ENCODE data around the gene MYBPH.

MYBPH gene

DNA sequence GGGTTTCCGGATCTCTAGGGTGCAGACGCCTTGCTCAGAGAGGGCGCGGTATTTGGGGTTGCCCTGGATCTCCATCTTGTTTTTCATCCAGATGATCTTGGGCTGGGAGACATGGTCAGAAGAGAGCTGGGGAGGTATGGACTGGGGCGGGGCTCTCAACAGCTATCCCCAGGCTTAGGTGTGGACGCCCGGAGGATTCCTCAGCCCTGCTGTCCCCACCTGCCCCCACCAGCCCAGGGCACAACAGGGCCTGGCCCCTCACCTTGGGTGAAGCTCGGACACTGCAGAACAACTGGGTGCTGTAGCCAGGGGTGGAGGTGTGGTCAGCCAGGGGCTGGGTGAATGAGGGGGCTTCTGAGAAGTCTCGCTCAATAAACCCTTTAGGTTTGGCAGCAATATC lies 6.6 kb downstream of the MYBPH start:
- Histone ChIP-seq H2BK12ac (ENCODE audit: low read length) (no peak overlapping the region), H3K4me3 (ENCODE audit: low read length in 2 of 2) (no peak overlapping the region), H3K27me3 (ENCODE audit: control insufficient read depth in 3 of 3, insufficient read depth in 3 of 3, low read depth in 1 of 3, low read length in 3 of 3) (no peaks in the 10 kb centered on the region), H2BK15ac (ENCODE audit: low read length) (peak overlapping the region; percentile 68), H2BK120ac (ENCODE audit: low read depth, low read length) (no peak overlapping the region), H3K36me3 (replicated peaks in 1 of 2; ENCODE audit: control insufficient read depth in 2 of 2, insufficient read depth in 2 of 2, low read length in 2 of 2) (no peaks in the 10 kb centered on the region), H2BK5ac (ENCODE audit: low read length) (no peak overlapping the region), H4K8ac (ENCODE audit: low read depth, low read length) (no peak overlapping the region), H3K14ac (ENCODE audit: low read length) (no peak overlapping the region), H2AFZ (ENCODE audit: low read length) (no peak overlapping the region), H2AK5ac (ENCODE audit: low read depth, low read length) (peak overlapping the region; percentile 43), H3K23ac (ENCODE audit: low read depth, low read length, poor library complexity) (no peak overlapping the region), H3K18ac (ENCODE audit: low read length) (peak overlapping the region; percentile 46), H3K27ac (replicated peaks; ENCODE audit: low read length) (no peak overlapping the region), H4K91ac (ENCODE audit: low read depth, low read length, poor library complexity) (no peak overlapping the region), H3K9ac (ENCODE audit: low read depth, low read length, poor library complexity) (no peak overlapping the region), H3K79me1 (ENCODE audit: low read depth, low read length) (no peaks in the 10 kb centered on the region), H3K4me2 (ENCODE audit: insufficient read depth, low read length, poor library complexity, severe bottlenecking) (no peak overlapping the region), H3K4ac (ENCODE audit: low read length) (no peak overlapping the region), H3K9me3 (replicated peaks in 1 of 2; ENCODE audit: control insufficient read depth in 2 of 2, insufficient read depth in 1 of 2, low read depth in 1 of 2, low read length in 2 of 2) (no peaks in the 10 kb centered on the region), H3K4me1 (ENCODE audit: control insufficient read depth in 2 of 2, insufficient read depth in 1 of 2, low read depth in 1 of 2, low read length in 2 of 2) (peaks cover 0 to 9% of the 10 kb centered on the region in 2 donors)
- no peak for DNase-seq (ENCODE audit: low spot score)
- WGBS, 2 donors (ENCODE audit: extremely low coverage in 2 of 2, insufficient read length in 2 of 2, insufficient replicate concordance in 1 of 2): no CpG with 5 or more reads among the region's 9 CpGs

DNA sequence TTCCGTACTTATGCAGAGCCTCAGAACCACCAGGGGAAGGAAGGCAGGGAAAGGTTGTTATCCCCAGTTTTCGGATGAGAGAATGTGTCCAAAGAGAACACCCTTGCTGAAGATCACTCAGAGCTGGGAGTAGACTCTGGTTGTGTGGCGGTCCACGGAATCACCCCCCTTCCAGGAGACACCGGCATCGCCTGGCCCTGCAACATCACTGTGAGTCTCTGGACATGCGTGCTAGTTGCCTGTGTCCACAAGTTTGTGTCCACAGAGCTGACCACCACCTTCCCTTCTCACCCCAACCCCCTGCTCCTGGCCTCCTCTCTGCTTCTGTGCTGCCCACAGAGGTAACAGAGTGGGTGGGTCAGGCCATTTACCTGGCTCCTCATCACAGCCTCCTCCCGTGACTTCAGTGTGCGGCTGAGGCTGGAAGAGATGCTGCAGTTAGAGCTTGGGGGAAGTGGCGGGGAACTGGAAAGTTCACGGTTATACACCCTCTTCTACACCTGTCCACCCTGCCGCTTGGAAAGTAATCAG lies 7.3 kb downstream of the MYBPH start:
- no peak overlapping the region for H3K9ac ChIP-seq (ENCODE audit: low read depth, low read length, poor library complexity)
- no peak for DNase-seq (ENCODE audit: low spot score)
- no peaks in the 10 kb centered on the region for H3K9me3 ChIP-seq (replicated peaks in 1 of 2; ENCODE audit: control insufficient read depth in 2 of 2, insufficient read depth in 1 of 2, low read depth in 1 of 2, low read length in 2 of 2)
- no peaks in the 10 kb centered on the region for H3K79me1 ChIP-seq (ENCODE audit: low read depth, low read length)
- H3K18ac ChIP-seq (ENCODE audit: low read length): peak overlapping the region; percentile 72
- no peaks in the 10 kb centered on the region for H3K36me3 ChIP-seq (replicated peaks in 1 of 2; ENCODE audit: control insufficient read depth in 2 of 2, insufficient read depth in 2 of 2, low read length in 2 of 2)
- H3K4me1 ChIP-seq (ENCODE audit: control insufficient read depth in 2 of 2, insufficient read depth in 1 of 2, low read depth in 1 of 2, low read length in 2 of 2): peaks cover 0 to 9% of the 10 kb centered on the region in 2 donors
- no peak overlapping the region for H2AFZ ChIP-seq (ENCODE audit: low read length)
- H3K23ac ChIP-seq (ENCODE audit: low read depth, low read length, poor library complexity): no peak overlapping the region
- no peak overlapping the region for H4K91ac ChIP-seq (ENCODE audit: low read depth, low read length, poor library complexity)
- no peak overlapping the region for H2BK5ac ChIP-seq (ENCODE audit: low read length)
- peak overlapping the region; percentile 3 for H2AK5ac ChIP-seq (ENCODE audit: low read depth, low read length)
- H3K27me3 ChIP-seq (ENCODE audit: control insufficient read depth in 3 of 3, insufficient read depth in 3 of 3, low read depth in 1 of 3, low read length in 3 of 3): no peaks in the 10 kb centered on the region
- no peak overlapping the region for H3K4ac ChIP-seq (ENCODE audit: low read length)
- no CpG with 5 or more reads among the region's 12 CpGs for WGBS, 2 donors (ENCODE audit: extremely low coverage in 2 of 2, insufficient read length in 2 of 2, insufficient replicate concordance in 1 of 2)
- no peak overlapping the region for H3K4me3 ChIP-seq (ENCODE audit: low read length in 2 of 2)
- no peak overlapping the region for H3K27ac ChIP-seq (replicated peaks; ENCODE audit: low read length)
- no peak overlapping the region for H2BK12ac ChIP-seq (ENCODE audit: low read length)
- H4K8ac ChIP-seq (ENCODE audit: low read depth, low read length): no peak overlapping the region
- no peak overlapping the region for H2BK120ac ChIP-seq (ENCODE audit: low read depth, low read length)
- no peak overlapping the region for H2BK15ac ChIP-seq (ENCODE audit: low read length)
- H3K4me2 ChIP-seq (ENCODE audit: insufficient read depth, low read length, poor library complexity, severe bottlenecking): no peak overlapping the region
- H3K14ac ChIP-seq (ENCODE audit: low read length): no peak overlapping the region

- Histone ChIP-seq H2BK120ac (ENCODE audit: low read depth, low read length) (no peak overlapping the region), H3K23ac (ENCODE audit: low read depth, low read length, poor library complexity) (no peak overlapping the region), H3K9me3 (replicated peaks in 1 of 2; ENCODE audit: control insufficient read depth in 2 of 2, insufficient read depth in 1 of 2, low read depth in 1 of 2, low read length in 2 of 2) (no peaks in the 10 kb centered on the region), H3K27me3 (ENCODE audit: control insufficient read depth in 3 of 3, insufficient read depth in 3 of 3, low read depth in 1 of 3, low read length in 3 of 3) (no peaks in the 10 kb centered on the region), H3K4ac (ENCODE audit: low read length) (no peak overlapping the region), H3K4me1 (ENCODE audit: control insufficient read depth in 2 of 2, insufficient read depth in 1 of 2, low read depth in 1 of 2, low read length in 2 of 2) (peaks cover 0 to 8% of the 10 kb centered on the region in 2 donors), H2BK15ac (ENCODE audit: low read length) (no peak overlapping the region), H3K9ac (ENCODE audit: low read depth, low read length, poor library complexity) (no peak overlapping the region), H2BK12ac (ENCODE audit: low read length) (no peak overlapping the region), H3K79me1 (ENCODE audit: low read depth, low read length) (no peaks in the 10 kb centered on the region), H3K27ac (replicated peaks; ENCODE audit: low read length) (no peak overlapping the region), H4K8ac (ENCODE audit: low read depth, low read length) (no peak overlapping the region), H3K4me3 (ENCODE audit: low read length in 2 of 2) (no peak overlapping the region), H2AFZ (ENCODE audit: low read length) (no peak overlapping the region), H2BK5ac (ENCODE audit: low read length) (no peak overlapping the region), H4K91ac (ENCODE audit: low read depth, low read length, poor library complexity) (no peak overlapping the region), H3K36me3 (replicated peaks in 1 of 2; ENCODE audit: control insufficient read depth in 2 of 2, insufficient read depth in 2 of 2, low read length in 2 of 2) (no peaks in the 10 kb centered on the region), H2AK5ac (ENCODE audit: low read depth, low read length) (peak overlapping the region; percentile 66), H3K14ac (ENCODE audit: low read length) (no peak overlapping the region), H3K4me2 (ENCODE audit: insufficient read depth, low read length, poor library complexity, severe bottlenecking) (no peak overlapping the region), H3K18ac (ENCODE audit: low read length) (peak overlapping the region; percentile 72)
- DNase-seq (ENCODE audit: low spot score): no peak
- WGBS, 2 donors (ENCODE audit: extremely low coverage in 2 of 2, insufficient read length in 2 of 2, insufficient replicate concordance in 1 of 2): no CpG with 5 or more reads among the region's 5 CpGs
These were observed 7.8 kb downstream of the MYBPH start for GRCh38 chr1:203167913-203168200.

- Histone ChIP-seq H2BK12ac (ENCODE audit: low read length) (no peak overlapping the region), H3K9ac (ENCODE audit: low read depth, low read length, poor library complexity) (no peak overlapping the region), H3K79me1 (ENCODE audit: low read depth, low read length) (no peaks in the 10 kb centered on the region), H3K14ac (ENCODE audit: low read length) (no peak overlapping the region), H3K4me1 (ENCODE audit: control insufficient read depth in 2 of 2, insufficient read depth in 1 of 2, low read depth in 1 of 2, low read length in 2 of 2) (peaks cover 0 to 6% of the 10 kb centered on the region in 2 donors), H2BK15ac (ENCODE audit: low read length) (peak overlapping the region; percentile 89), H3K9me3 (replicated peaks in 1 of 2; ENCODE audit: control insufficient read depth in 2 of 2, insufficient read depth in 1 of 2, low read depth in 1 of 2, low read length in 2 of 2) (no peaks in the 10 kb centered on the region), H3K4me3 (ENCODE audit: low read length in 2 of 2) (no peak overlapping the region), H2AK5ac (ENCODE audit: low read depth, low read length) (peak overlapping the region; percentile 66), H4K8ac (ENCODE audit: low read depth, low read length) (no peak overlapping the region), H3K18ac (ENCODE audit: low read length) (peak overlapping the region; percentile 84), H3K27ac (replicated peaks; ENCODE audit: low read length) (no peak overlapping the region), H2BK5ac (ENCODE audit: low read length) (peak overlapping the region; percentile 61), H3K27me3 (ENCODE audit: control insufficient read depth in 3 of 3, insufficient read depth in 3 of 3, low read depth in 1 of 3, low read length in 3 of 3) (no peaks in the 10 kb centered on the region), H3K23ac (ENCODE audit: low read depth, low read length, poor library complexity) (no peak overlapping the region), H2BK120ac (ENCODE audit: low read depth, low read length) (peak overlapping the region; percentile 77), H3K4me2 (ENCODE audit: insufficient read depth, low read length, poor library complexity, severe bottlenecking) (no peak overlapping the region), H4K91ac (ENCODE audit: low read depth, low read length, poor library complexity) (no peak overlapping the region), H3K36me3 (replicated peaks in 1 of 2; ENCODE audit: control insufficient read depth in 2 of 2, insufficient read depth in 2 of 2, low read length in 2 of 2) (no peaks in the 10 kb centered on the region), H2AFZ (ENCODE audit: low read length) (no peak overlapping the region), H3K4ac (ENCODE audit: low read length) (no peak overlapping the region)
- no CpG with 5 or more reads among the region's 23 CpGs for WGBS, 2 donors (ENCODE audit: extremely low coverage in 2 of 2, insufficient read length in 2 of 2, insufficient replicate concordance in 1 of 2)
- no peak for DNase-seq (ENCODE audit: low spot score)
These were observed 8.4 kb downstream of the MYBPH start for GRCh38 chr1:203167026-203167912.

Data from neuronal stem cell (in vitro differentiated cells).